Epidermal melanocyte (primary cell): Measurements from ENCODE around the gene OCIAD2.
"Not testable (repeated sequence)": the region's sequence is repeated elsewhere in the genome, so short reads cannot be mapped to it uniquely, and the experiment has no call there.

ENCODE experiments used
- DNase-seq: peaks from one replicate; pipeline ENCODE4 v3.0.0; 2011; ENCODE audit warnings: low spot score; ENCODE audit not compliant: insufficient read length

Gene OCIAD2

DNA sequence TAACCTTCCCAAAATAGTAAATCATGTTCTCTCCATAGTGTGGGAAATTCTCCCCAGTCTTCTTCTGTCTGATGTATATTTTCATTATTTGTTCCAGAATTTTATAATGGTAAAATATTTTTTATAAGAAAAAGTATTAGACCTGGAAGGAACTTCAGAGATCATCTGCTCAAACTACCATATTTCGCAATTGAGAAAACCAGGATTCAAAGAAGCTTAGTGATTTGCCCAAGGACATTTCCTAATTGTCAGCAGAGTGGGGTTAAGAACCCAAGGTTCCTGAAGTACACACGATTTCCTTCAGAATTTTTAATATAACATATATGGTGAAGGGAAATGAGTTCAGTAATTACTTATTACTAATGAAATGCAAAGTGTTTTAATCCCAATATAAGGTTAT, 51.6 kb downstream of the OCIAD2 start:
- no peak for DNase-seq

DNA sequence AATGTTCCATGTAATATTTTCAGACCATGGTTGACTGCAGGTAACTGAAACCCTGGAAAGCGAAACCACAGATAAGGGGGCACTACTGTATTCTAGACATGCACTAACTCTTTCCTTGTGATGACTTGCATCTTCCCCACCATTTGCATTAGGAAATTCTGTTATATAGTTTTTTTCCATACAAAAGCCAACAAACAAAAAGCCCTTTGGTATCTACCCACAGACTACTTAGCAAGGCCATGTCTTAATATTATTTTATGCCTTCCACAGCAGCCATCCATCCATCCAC, 52.2 kb downstream of the OCIAD2 start:
- DNase-seq: no peak

DNA sequence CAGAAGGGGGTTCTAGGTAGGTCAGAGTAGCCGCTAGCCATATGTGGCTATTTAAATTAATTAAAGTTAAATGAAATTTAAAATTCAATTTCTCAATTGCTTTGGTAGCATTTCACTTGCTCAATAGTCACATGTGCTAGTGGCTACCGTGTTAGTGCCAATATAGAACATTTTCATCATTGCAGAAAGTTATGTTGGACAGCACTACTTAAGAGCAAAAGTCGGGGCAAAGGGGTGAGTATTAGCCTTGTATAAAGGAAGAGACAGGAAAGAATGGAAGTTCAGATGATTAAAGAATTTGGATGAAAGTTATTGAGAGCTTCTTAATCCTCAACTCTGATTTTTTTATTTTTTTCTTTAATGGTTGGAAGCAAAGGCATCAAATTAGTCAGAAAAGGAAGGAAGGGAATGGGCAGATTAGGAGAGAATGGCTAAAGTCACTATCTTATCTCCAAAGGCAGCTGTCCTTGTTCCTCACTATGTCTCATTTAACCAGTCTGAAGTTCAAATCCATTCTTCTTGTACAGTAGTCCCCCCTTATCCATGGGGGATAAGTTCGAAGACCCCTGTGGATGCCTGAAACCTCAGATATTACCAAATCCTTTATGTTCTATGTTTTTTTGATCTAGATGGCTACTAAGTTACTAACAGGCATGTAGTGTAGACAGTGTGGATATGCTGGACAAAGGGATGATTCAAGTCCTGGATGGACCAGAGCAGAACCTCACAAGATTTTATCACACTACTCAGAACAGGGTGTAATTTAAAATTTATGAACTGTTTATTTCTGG, 52.8 kb downstream of the OCIAD2 start:
- no peak for DNase-seq

DNA sequence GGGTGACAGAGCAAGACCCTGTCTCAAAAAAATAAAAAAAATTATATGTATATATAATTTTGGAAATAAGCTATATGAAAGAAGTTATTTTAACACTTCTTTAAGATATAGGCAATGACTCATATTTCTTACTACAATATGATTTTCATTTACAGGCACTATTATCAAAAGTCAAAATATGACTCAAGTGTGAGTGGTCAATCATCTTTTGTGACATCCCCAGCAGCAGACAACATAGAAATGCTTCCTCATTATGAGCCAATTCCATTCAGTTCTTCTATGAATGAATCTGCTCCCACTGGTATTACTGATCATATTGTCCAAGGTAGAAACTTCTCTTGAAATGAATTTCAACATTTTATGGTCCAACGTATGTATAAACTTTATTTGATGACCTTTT, 54.9 kb downstream of the OCIAD2 start:
- no peak for DNase-seq

DNA sequence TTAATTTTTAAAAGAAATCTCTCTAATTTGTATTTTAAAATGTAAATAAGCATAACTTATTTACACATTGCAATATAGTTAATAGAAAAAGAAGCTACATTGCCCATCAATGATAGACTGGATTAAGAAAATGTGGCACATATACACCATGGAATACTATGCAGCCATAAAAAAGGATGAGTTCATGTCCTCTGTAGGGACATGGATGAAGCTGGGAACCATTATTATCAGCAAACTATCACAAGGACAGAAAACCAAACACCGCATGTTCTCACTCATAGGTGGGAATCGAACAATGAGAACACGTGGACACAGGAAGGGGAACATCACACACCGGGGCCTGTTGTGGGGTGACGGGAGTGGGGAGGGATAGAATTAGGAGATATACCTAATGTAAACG, 57.8 kb downstream of the OCIAD2 start:
- not testable (repeated sequence) for DNase-seq

DNA sequence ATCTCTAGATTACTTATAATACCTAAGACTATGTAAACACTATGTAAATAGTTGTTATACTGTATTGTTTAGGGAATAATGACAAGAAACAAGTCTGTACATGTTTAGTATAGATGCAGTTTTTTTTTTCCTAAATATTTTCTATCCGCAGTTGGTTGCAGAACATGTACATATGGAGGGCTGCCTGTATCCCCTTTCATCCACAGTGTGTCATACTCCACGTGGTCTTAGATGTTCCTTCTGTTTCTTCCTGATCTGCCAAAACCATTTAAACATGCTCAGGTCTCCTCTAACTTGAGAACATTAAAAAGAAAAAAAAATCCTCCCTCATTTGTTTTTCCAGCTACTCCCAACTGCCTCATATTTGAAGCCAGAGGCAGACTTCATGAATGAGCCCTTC, 61.7 kb downstream of the OCIAD2 start:
- DNase-seq: no peak

DNA sequence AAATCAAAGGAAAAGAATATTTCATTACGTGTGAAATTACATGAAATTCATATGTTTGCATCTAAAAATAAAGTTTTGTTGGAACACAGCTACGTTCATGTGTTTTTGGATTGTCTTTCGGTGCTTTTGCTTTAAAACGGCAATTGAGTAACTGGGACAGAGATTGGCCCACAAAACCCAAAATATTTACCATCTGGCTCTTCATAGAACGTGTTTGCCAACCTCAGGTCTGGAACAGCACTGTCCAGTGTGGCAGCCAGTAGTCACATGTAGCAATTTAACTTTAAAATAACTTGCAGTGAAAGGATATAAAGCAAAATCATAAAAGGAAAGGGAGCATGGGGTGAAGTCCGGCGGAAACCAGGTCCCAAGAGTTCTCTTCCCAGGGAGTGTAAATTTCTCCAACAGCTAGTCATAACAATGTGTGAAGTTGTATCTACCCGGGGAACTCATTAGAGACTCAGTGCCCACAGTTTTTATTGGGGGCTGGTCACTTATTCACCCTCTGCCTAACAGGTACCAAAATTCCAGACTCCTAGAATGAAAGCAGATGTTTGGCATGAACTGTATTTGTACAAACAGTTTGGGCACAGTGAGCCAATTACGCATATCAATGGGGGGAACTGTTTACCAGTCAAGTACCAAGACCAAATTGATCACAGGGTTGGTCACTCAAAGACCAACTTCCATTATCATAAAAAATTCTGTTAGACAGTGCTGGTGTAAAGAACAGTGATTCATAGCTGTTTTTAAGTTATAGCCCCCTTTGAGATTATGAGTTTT, 65.3 kb downstream of the OCIAD2 start:
- DNase-seq: no peak

DNA sequence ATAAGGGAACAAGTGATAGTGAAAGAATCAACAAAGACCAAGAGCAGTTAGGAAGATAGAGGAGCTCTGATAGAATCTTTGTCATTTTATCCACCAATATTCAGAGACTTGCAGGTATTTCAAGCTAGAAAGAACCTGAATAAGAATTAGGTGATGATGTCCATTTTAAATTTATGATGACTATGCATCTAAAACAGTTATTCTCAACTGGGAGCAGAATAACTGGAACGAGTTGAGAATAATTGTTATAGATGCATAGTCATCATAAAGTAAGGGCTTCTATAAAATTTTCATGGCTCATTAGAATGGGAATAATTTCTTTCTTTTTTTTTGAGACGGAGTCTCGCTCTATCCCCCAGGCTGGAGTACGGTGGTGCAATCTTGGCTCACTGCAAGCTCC, 69.9 kb downstream of the OCIAD2 start:
- no peak for DNase-seq
